ENCODE measurements around the gene WHRN. TPM values are rescaled to one million over a fixed set of nuclear protein-coding genes. Genes with fewer than 3 reads are reported as not detected.

Gene WHRN
- total RNA-seq, 2 experiments from 2014 or later = 0.19 to 2.1 TPM

GRCh38 chr9:114448706-114449105, 56.6 kb downstream of the WHRN start:
- no peak overlapping the region for H3K27ac ChIP-seq (ENCODE audit: low read depth, low read length, poor library complexity, severe bottlenecking)
- H3K4me1 ChIP-seq (ENCODE audit: insufficient read depth, low read length, poor library complexity, severe bottlenecking) = peaks cover 24% of the 10 kb centered on the region
- BruUV-seq (replicated peaks) = no TSS peak
- no peak for DNase-seq (ENCODE audit: low spot score)
- no peaks in the 10 kb centered on the region for H3K9me2 ChIP-seq (ENCODE audit: insufficient read depth, low read length)
- no peaks in the 10 kb centered on the region for H4K20me1 ChIP-seq (ENCODE audit: insufficient read depth, low read length)
- no peaks in the 10 kb centered on the region for H3K79me2 ChIP-seq (ENCODE audit: insufficient read depth, low read depth, low read length)
- no peak overlapping the region for H3K4me3 ChIP-seq (ENCODE audit: low read depth, low read length, poor library complexity, severe bottlenecking)
- H3K9me3 ChIP-seq (ENCODE audit: low read length) = peaks cover 12% of the 10 kb centered on the region
- H3K4me2 ChIP-seq (ENCODE audit: low read length) = no peak overlapping the region
- H2AFZ ChIP-seq (ENCODE audit: low read length) = no peak overlapping the region
- no peak for TF ChIP-seq CTCF (conservative IDR thresholded peaks at IDR 0.05; ENCODE audit: low read length)
- no peak for TF ChIP-seq EZH2phosphoT487 (IDR thresholded peaks at IDR 0.05; ENCODE audit: borderline replicate concordance, low read depth, low read length)
- ChIA-PET CTCF (ENCODE audit: unreplicated experiment) (interaction anchor here (0.6 kb wide), 1 partner anchor 118 kb away, joined by 3 read pairs; no protein-coding TSS in a partner anchor), POLR2A (no interaction called here)
- intact Hi-C loops (cut with micrococcal nuclease; ENCODE audit: unreplicated experiment) = no loop called here
- H3K36me3 ChIP-seq (ENCODE audit: insufficient read depth, low read length) = no peaks in the 10 kb centered on the region

GRCh38 chr9:114446672-114447450, 58.4 kb downstream of the WHRN start:
- H3K4me1 ChIP-seq (ENCODE audit: insufficient read depth, low read length, poor library complexity, severe bottlenecking) = peaks cover 9% of the 10 kb centered on the region
- no peaks in the 10 kb centered on the region for H3K36me3 ChIP-seq (ENCODE audit: insufficient read depth, low read length)
- ChIA-PET CTCF (ENCODE audit: unreplicated experiment) (no interaction called here), POLR2A (interaction anchor here (0.8 kb wide), 1 partner anchor 146 kb away, joined by 4 read pairs; no protein-coding TSS in a partner anchor)
- no peaks in the 10 kb centered on the region for H3K9me2 ChIP-seq (ENCODE audit: insufficient read depth, low read length)
- TF ChIP-seq CTCF (conservative IDR thresholded peaks at IDR 0.05; ENCODE audit: low read length) (no peak), EZH2phosphoT487 (IDR thresholded peaks at IDR 0.05; ENCODE audit: borderline replicate concordance, low read depth, low read length) (no peak)
- no TSS peak for BruUV-seq (replicated peaks)
- H4K20me1 ChIP-seq (ENCODE audit: insufficient read depth, low read length) = no peaks in the 10 kb centered on the region
- DNase-seq (ENCODE audit: low spot score) = no peak
- H3K4me3 ChIP-seq (ENCODE audit: low read depth, low read length, poor library complexity, severe bottlenecking) = no peak overlapping the region
- H3K27ac ChIP-seq (ENCODE audit: low read depth, low read length, poor library complexity, severe bottlenecking) = no peak overlapping the region
- intact Hi-C loops (cut with micrococcal nuclease; ENCODE audit: unreplicated experiment) = no loop called here
- no peak overlapping the region for H3K4me2 ChIP-seq (ENCODE audit: low read length)
- H3K9me3 ChIP-seq (ENCODE audit: low read length) = peaks cover 7% of the 10 kb centered on the region; the same call in 1 of the 2 replicates
- no peaks in the 10 kb centered on the region for H3K79me2 ChIP-seq (ENCODE audit: insufficient read depth, low read depth, low read length)
- H2AFZ ChIP-seq (ENCODE audit: low read length) = no peak overlapping the region

- H3K4me1 ChIP-seq (ENCODE audit: insufficient read depth, low read length, poor library complexity, severe bottlenecking) = peaks cover 1% of the 10 kb centered on the region
- H3K79me2 ChIP-seq (ENCODE audit: insufficient read depth, low read depth, low read length) = no peaks in the 10 kb centered on the region
- peaks cover 7% of the 10 kb centered on the region; the same call in 1 of the 2 replicates for H3K9me3 ChIP-seq (ENCODE audit: low read length)
- BruUV-seq (replicated peaks) = no TSS peak
- intact Hi-C loops (cut with micrococcal nuclease; ENCODE audit: unreplicated experiment) = no loop called here
- H3K27ac ChIP-seq (ENCODE audit: low read depth, low read length, poor library complexity, severe bottlenecking) = no peak overlapping the region
- no peak for TF ChIP-seq CTCF (conservative IDR thresholded peaks at IDR 0.05; ENCODE audit: low read length)
- TF ChIP-seq EZH2phosphoT487 (IDR thresholded peaks at IDR 0.05; ENCODE audit: borderline replicate concordance, low read depth, low read length) = no peak
- H3K4me3 ChIP-seq (ENCODE audit: low read depth, low read length, poor library complexity, severe bottlenecking) = no peak overlapping the region
- H2AFZ ChIP-seq (ENCODE audit: low read length) = no peak overlapping the region
- ChIA-PET POLR2A (interaction anchor here (0.6 kb wide), 1 partner anchor 17 kb away, joined by 5 read pairs; no protein-coding TSS in a partner anchor), CTCF (ENCODE audit: unreplicated experiment) (no interaction called here)
- no peak overlapping the region for H3K4me2 ChIP-seq (ENCODE audit: low read length)
- no peaks in the 10 kb centered on the region for H3K36me3 ChIP-seq (ENCODE audit: insufficient read depth, low read length)
- no peaks in the 10 kb centered on the region for H3K9me2 ChIP-seq (ENCODE audit: insufficient read depth, low read length)
- DNase-seq (ENCODE audit: low spot score) = no peak
- no peaks in the 10 kb centered on the region for H4K20me1 ChIP-seq (ENCODE audit: insufficient read depth, low read length)
Observed at GRCh38 chr9:114446036-114446435, 59.2 kb downstream of the WHRN start.

All from OCI-LY7 (cell line).